HG03342 (cell line): ENCODE data around the gene ASPSCR1.

Source experiments
- ATAC-seq: cut with Tn5 transposase; IDR thresholded peaks from one replicate; pipeline ENCODE4 v1.9.1; 2021; ENCODE audit warnings: mild to moderate bottlenecking, moderate library complexity; ENCODE audit not compliant: unreplicated experiment

Gene ASPSCR1

GRCh38 chr17:81960130-81960958 is 17.1 kb upstream of the ASPSCR1 start:
- ATAC-seq = no peak

GRCh38 chr17:81961087-81961511 is 16.3 kb upstream of the ASPSCR1 start, which contains the start of gene NOTUM:
Gene NOTUM (minus strand): TSS chr17:81961187. CDS start chr17:81960909, 278 bp downstream.
- ATAC-seq = no peak

DNA sequence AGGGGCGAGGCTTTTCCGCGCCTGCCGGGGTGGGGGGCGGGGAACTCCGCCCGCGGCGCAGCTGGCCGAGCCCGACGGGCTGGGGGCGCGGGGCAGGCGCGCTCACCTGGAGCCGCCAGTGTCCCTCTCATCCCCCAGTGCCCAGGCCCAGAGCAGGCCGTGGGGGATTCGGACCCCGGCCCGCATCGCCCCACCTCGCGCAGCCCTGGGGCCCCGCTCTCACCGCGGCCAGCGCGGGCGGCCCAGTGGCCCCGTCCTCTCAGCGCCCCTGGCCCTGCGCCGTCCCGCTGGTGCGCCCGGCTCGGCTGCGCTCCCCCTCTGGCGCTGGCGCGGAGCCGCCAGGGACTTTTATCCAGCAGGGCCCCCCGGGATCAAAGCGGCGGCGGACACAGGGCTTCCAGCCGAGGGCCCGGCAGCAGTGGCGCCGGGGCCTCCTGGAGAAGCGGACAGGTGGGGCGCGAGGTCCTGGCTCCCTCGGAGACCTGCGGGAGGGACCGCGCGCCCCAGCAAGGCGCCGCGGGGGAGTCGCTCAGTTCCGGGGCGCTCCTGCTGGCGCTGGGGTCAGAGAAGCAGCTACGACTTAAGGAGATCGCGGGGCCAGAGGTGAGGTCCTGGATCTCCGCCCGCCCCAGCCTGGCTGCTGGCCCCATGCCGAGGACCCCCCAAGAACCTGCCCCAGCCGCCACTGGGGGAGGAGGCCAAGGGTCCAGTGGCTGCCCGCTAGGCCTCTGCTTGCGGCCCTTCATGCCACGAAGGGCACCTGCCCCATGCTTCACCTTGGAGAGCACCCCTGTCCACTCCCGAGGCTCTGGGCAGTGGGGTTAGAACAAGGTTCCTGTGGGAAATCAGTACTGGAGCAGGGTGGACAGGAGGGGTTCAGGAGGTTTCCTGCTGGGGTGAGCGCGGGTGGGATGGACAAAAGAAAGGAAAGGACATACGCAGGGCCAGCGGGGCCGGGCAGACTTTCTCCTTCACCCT is 15.6 kb upstream of the ASPSCR1 start:
- ATAC-seq = no peak

DNA sequence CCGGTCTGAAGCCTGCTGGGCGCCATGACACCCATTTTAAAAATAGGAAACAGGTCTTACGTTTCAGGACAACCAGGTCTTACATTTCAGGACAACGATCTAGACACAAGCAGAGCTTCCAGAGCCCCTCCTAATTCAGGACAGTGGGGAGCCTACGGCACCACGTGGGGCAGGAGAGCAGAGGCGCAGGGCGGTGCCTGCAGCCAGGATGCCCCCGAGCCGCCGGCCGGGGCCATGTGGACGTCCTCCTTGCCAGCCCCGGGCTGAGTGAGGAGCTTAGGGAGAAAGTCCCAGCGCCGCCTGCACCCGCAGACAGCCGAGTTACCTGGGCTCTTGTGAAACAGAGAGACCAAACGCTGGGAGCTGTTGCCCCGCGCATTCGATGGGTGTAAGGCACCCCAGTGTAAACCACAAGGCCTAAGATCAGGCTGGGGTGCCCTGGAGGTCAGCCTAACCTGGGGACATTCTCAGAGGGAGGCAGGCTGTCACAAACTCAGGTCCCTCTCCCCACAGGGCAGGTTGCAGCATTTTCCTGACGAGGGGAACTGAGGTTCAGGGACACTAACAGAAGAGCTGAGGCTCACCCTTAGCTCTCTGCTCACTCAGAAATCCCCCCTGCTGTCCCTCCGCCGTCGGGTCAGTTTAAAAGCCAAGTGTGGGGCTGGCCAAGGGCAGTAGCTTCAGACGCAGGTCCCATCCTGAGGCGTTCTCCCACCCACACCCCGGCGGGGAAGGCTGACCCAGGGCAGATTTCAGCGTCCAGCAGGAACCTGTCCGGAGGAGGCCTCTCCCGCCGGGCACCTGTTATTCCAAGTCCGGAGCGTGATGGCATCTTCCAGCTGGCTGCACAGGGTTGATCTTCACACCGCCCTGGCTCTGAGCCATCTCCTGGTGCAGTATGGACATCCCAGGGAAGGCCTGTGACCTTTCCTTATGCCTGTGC is 14.7 kb upstream of the ASPSCR1 start:
- no peak for ATAC-seq

- ATAC-seq = no peak
Measured at GRCh38 chr17:81964081-81964849, 13.2 kb upstream of the ASPSCR1 start.

DNA sequence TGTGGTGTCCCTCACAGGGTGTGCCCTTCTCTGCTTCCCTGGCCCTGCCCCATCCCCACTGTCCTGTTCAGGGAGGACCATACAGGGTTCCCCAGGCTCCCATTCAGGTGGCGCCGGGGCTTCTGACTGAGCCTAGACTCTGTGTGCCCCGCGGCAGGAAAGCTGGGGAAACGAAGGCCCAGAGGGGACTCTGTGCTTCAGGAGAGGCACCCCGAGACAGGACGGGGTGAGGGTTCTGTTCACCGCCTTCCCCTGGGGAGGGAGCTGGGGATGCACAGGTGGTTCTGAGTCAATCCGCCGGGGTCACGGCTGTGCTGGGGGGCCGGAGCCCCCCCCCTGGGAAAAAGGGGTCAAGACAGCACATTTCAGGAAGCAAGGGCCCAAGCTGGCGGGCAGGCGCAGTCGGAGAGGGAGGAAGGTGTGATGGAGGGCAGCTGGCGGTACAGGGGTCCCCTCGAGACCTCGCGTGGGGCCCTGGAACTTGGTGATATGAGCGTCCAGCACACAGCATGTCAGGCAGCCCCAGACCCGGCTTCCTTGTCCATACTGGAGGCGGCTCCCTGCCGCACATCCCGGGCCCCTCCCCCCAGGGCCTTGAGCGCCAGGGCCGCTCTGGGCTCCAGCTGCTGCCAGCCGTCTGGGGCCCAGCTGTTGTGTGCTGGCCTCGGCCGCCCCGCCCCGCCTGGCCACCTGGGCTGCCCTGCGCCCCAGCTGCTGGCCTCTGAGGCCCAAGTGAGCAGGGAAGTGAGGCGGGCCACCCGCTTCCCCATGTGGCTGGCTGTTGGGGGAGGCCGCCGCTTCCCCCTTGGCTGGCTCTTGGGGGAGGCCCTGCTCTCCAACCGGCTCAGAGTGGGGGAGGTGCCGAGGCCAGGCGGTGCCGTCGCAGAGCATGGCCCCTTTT is 10.8 kb upstream of the ASPSCR1 start:
- ATAC-seq = no peak

DNA sequence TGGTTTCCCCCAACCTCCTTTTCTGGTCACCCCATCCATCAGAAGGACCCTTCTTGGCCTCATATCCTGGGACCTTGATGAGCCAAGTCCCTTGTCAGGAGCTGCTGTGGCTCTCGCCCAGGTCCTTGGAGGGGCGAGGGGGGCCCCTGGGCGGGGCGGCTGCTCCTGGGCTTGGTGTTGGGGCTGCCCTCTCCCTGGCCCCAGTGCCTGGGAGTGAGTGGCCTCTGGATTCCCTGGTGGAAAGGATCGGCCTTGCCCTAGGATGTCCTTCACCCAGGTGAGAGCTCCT is 10.2 kb upstream of the ASPSCR1 start:
- no peak for ATAC-seq

DNA sequence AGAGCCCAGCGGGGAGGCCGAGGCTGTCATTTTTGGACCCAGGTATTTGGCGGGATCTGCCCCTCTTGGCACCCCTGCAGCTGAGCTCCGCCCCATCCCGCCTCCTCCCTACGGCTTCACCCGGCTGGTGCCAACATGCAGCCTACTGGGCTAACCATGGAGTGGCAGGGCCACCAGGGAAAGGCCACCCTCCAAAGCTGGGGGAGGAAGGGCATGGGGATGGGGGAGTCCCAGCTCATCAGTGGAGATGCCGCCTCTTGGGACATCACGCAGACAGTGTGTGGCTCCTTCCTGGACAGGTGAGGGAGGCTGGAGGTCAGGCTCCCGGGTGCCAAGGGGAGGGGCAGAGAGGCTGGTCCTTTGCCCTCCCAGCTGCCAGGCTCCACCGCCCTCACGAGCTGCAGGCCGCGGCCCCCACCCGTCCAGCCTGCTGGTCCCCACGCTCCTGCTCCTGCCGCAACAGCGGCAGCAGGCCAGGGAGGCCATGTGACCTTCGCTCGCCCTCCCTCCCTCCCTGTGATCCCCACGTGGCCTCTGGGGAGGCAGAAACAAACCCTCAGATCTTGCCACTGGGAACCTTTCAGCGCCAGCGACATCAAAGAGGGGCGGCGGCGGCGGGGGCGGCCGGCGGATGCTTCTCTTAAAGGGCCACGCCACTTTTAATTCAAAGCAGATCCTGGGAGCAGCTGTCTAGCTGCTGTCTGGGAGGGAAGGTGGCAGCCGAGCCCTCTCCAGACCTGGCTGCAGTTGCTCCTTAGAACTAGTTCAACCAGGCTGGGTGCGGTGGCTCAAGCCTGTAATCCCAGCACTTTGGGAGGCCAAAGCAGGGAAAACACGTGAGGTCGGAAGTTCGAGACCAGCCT is 9.7 kb upstream of the ASPSCR1 start:
- peak; percentile 51 for ATAC-seq

DNA sequence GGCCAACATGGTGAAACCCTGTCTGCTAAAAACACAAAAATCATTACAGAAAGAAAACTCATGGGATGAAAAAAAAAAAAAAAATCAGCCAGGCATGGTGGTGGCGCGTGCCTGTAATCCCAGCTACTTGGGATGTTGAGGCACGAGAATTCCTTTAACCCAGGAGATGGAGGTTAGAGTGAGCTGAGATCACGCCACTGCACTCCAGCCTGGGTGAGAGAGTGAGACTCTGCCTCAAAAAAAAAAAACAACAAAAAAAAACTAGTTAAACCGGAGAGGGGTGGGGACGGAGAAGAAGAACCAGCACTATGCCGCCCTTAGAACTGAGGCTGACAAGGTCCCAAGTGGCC is 9.1 kb upstream of the ASPSCR1 start:
- no peak for ATAC-seq

DNA sequence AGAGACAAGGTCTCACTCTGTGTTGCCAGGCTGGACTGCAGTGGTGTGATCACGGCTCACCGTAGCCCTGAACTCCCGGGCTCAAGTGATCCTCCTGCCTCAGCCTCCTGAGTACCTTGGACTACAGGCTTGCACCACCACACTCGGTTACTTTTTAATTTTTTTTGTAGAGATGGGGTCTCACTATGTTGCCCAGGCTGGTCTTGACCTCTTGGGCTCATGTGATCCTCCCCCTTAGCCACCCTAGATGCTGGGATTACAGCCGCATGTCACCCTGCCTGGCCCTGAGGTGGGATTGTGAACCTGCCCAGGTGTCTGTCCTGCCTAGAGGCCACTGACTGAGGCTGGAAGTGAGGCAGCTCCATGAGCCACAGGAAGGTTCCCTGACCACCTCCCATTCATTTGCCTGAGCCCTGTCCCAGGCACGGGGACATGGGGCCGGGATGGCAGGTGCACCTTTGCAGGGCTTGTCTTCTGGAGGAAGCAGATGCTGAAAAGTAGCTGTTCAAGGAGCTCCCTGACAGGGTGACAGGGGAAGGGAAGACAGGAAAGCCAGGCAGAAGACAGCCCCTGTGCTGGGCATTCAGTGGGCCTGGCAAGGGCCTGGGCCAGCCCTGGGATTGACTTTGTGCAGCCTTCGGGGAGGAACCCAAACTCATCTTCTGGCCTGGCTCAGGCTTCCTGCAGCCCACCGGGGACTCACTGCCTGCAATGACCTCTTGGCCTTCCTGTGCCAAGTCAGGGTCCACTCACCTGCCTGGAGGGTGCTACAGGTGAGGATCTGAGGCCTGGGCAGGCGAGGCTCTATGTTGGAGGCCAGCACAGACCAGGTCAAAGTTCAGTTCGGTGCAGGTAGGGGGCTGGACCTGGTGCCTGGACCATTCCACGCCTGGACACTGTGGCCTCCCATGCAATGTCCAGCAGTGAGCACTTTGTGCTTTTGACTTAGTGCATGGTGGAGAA is 8.3 kb upstream of the ASPSCR1 start:
- no peak for ATAC-seq

GRCh38 chr17:81973432-81973831 is 4.0 kb upstream of the ASPSCR1 start:
- ATAC-seq = no peak

DNA sequence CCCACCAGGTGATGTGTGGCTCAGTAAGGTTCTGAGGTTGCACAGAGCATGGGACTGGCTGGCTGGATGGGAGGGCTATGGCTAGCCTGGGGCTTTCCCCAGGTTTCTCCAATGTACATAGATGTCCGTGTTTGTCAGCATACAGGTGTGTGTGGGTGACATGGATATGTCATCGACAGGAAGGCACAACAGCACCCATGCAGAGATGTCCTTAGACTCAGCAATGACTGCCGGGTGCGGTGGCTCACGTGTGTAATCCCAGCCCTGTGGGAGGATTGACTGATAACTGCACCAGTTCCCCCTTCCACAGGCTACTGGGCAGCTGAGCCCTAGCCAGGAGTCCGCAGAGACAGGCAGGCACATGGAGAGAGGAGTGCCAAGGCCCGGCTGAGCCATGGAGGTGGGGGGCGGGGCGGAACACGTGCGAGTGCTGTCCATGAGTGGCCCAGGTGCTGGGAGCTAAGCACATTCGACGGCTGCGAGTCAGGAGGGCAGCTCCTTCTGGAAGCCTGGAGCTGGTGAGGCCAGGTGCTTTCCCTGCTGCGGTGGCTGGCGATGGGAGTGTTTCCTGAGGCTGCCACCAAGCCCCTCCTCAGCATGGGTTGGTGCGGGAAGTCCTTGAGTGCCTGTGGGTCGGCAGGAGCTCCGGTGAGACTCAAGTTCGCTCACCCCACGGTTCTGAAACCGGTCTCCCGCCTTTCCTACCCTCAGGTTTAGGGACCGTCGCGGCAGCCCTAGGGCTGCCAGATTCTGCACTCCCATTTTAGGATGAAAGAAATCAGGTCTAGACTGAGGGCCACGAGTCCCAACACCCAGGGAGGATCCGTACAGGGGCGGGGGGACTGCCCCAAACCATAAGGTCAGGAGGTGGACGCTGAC is 858 bp upstream of the ASPSCR1 start:
- peak; percentile 11 for ATAC-seq

- no peak for ATAC-seq
Measured at GRCh38 chr17:81978524-81979298, 1.3 kb downstream of the ASPSCR1 start.

DNA sequence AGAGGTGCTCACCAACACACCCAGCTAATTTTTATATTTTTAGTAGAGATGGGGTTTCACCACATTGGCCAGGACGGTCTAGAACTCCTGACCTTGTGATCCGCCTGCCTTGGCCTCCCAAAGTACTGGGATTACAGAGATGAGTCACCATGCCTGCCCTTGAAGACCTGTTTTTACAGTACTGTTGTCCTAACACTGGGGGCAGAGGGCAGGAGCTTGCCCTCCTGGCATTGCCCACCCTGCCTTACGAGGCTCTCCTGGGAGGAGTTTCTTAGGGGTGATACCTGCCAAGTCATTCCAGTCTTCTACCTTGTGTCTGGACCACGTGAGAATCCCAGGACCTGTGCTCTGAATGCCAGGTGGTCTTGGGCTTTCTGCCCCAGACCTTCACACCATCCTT is 2.7 kb downstream of the ASPSCR1 start:
- ATAC-seq = no peak

- ATAC-seq = no peak
Measured at GRCh38 chr17:81980707-81981343, 3.4 kb downstream of the ASPSCR1 start.
